Ishikawa (cell line): Measurements from ENCODE around the gene ADCY2.

Experiments
- CEBPB ChIP-seq: IDR thresholded peaks from 2 replicates; pipeline ENCODE4 v1.6.1; 2012
- CREB1 ChIP-seq: IDR thresholded peaks from 2 replicates; pipeline ENCODE4 v1.6.1; 2012; ENCODE audit warnings: low read depth
- EGR1 ChIP-seq: IDR thresholded peaks from 2 replicates; pipeline ENCODE4 v1.6.1; 2012
- EP300 ChIP-seq: IDR thresholded peaks from 2 replicates; pipeline ENCODE4 v1.6.1; 2012; ENCODE audit warnings: borderline replicate concordance
- FOXM1 ChIP-seq: IDR thresholded peaks from 2 replicates; pipeline ENCODE4 v1.6.1; 2012; ENCODE audit warnings: low read depth, borderline replicate concordance
- MAX ChIP-seq: IDR thresholded peaks from 2 replicates; pipeline ENCODE4 v1.6.1; 2012
- NFIC ChIP-seq: IDR thresholded peaks from 2 replicates; pipeline ENCODE4 v1.6.1; 2012
- RAD21 ChIP-seq: IDR thresholded peaks from 2 replicates; pipeline ENCODE4 v1.6.1; 2012; ENCODE audit warnings: low read depth
- TAF1 ChIP-seq: IDR thresholded peaks from 2 replicates; pipeline ENCODE4 v1.6.1; 2012; ENCODE audit warnings: low read depth, mild to moderate bottlenecking
- TCF12 ChIP-seq: IDR thresholded peaks from 2 replicates; pipeline ENCODE4 v1.6.1; 2012; ENCODE audit warnings: low read depth
- TEAD4 ChIP-seq: IDR thresholded peaks from 2 replicates; pipeline ENCODE4 v1.6.1; 2012
- YY1 ChIP-seq: IDR thresholded peaks from 2 replicates; pipeline ENCODE4 v1.6.1; 2012; ENCODE audit warnings: low read depth
- ZBTB7A ChIP-seq: IDR thresholded peaks from 2 replicates; pipeline ENCODE4 v1.6.1; 2012; ENCODE audit warnings: low read depth
- TF ChIP-seq, protein P1 (sequence below): IDR thresholded peaks from 2 replicates; pipeline ENCODE4 v1.6.1; 2012; ENCODE audit warnings: low read depth, mild to moderate bottlenecking
- TF ChIP-seq, protein P2 (sequence below): IDR thresholded peaks from 2 replicates; pipeline ENCODE4 v1.6.1; 2012

Gene ADCY2

GRCh38 chr5:7852542-7852941 is 456.6 kb downstream of the ADCY2 start:
- TF ChIP-seq, protein P1, sequence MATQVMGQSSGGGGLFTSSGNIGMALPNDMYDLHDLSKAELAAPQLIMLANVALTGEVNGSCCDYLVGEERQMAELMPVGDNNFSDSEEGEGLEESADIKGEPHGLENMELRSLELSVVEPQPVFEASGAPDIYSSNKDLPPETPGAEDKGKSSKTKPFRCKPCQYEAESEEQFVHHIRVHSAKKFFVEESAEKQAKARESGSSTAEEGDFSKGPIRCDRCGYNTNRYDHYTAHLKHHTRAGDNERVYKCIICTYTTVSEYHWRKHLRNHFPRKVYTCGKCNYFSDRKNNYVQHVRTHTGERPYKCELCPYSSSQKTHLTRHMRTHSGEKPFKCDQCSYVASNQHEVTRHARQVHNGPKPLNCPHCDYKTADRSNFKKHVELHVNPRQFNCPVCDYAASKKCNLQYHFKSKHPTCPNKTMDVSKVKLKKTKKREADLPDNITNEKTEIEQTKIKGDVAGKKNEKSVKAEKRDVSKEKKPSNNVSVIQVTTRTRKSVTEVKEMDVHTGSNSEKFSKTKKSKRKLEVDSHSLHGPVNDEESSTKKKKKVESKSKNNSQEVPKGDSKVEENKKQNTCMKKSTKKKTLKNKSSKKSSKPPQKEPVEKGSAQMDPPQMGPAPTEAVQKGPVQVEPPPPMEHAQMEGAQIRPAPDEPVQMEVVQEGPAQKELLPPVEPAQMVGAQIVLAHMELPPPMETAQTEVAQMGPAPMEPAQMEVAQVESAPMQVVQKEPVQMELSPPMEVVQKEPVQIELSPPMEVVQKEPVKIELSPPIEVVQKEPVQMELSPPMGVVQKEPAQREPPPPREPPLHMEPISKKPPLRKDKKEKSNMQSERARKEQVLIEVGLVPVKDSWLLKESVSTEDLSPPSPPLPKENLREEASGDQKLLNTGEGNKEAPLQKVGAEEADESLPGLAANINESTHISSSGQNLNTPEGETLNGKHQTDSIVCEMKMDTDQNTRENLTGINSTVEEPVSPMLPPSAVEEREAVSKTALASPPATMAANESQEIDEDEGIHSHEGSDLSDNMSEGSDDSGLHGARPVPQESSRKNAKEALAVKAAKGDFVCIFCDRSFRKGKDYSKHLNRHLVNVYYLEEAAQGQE = no peak
- TF ChIP-seq EGR1 (no peak), NFIC (no peak), MAX (no peak), TAF1 (no peak), ZBTB7A (no peak), EP300 (no peak), TEAD4 (no peak), CEBPB (no peak), FOXM1 (no peak), CREB1 (no peak), TCF12 (no peak)
- TF ChIP-seq, protein P2, sequence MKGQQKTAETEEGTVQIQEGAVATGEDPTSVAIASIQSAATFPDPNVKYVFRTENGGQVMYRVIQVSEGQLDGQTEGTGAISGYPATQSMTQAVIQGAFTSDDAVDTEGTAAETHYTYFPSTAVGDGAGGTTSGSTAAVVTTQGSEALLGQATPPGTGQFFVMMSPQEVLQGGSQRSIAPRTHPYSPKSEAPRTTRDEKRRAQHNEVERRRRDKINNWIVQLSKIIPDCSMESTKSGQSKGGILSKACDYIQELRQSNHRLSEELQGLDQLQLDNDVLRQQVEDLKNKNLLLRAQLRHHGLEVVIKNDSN = no peak

DNA sequence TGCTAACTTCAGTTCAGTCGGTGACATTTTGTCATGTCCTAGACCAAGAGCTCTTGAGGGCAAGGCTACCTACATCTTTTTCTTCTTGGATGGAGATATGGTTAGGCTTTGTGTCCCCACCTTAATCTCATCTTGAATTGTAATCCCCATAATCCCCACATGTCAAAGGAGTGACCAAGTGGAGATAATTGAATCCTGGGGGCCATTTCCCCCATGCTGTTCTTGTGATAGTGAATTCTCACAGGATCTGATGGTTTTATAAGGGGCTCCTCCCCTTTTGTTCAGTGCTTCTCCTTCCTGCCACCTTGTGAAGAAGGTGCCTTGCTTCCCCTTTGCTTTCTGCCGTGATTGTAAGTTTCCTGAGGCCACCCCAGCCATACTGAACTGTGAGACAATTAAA is 457.1 kb downstream of the ADCY2 start:
- no peak for TF ChIP-seq CREB1
- no peak for TF ChIP-seq TAF1
- no peak for TF ChIP-seq TCF12
- no peak for TF ChIP-seq YY1
- no peak for TF ChIP-seq RAD21
- no peak for TF ChIP-seq ZBTB7A
- no peak for TF ChIP-seq EGR1
- no peak for TF ChIP-seq MAX
- TF ChIP-seq, protein P2 = no peak
- no peak for TF ChIP-seq NFIC
- TF ChIP-seq, protein P1 = no peak
- no peak for TF ChIP-seq TEAD4
- no peak for TF ChIP-seq EP300
- no peak for TF ChIP-seq FOXM1
- no peak for TF ChIP-seq CEBPB

GRCh38 chr5:7855611-7856010 is 459.7 kb downstream of the ADCY2 start:
- TF ChIP-seq EGR1 (no peak), NFIC (no peak), YY1 (no peak), EP300 (no peak), TAF1 (no peak), ZBTB7A (no peak), RAD21 (no peak), MAX (no peak), FOXM1 (no peak), TCF12 (no peak), CEBPB (no peak), TEAD4 (no peak), CREB1 (no peak)
- TF ChIP-seq, protein P2 = no peak
- TF ChIP-seq, protein P1 = no peak

- TF ChIP-seq RAD21 = peak; percentile 67
- TF ChIP-seq, protein P1 = no peak
Observed at GRCh38 chr5:7856855-7857254, 460.9 kb downstream of the ADCY2 start.
